KBM-7 (cell line): ENCODE results near the gene CCDC134.
A peak's percentile ranks its signal among the peaks of the same experiment; 100 is the strongest.

Experiments
- DNase-seq: peaks from one replicate; pipeline ENCODE4 v3.0.0-alpha.2; 2015
- in situ Hi-C: fragments of 300-500 bp; cut with MboI; formaldehyde crosslinking; loops from 2 replicates; pipeline ENCODE4 v1.14.3; 2020; ENCODE audit warnings: low sequenced_read_pairs, low pct_unique_long_range_greater_than_20kb, mixed read lengths

The CCDC134 gene

DNA sequence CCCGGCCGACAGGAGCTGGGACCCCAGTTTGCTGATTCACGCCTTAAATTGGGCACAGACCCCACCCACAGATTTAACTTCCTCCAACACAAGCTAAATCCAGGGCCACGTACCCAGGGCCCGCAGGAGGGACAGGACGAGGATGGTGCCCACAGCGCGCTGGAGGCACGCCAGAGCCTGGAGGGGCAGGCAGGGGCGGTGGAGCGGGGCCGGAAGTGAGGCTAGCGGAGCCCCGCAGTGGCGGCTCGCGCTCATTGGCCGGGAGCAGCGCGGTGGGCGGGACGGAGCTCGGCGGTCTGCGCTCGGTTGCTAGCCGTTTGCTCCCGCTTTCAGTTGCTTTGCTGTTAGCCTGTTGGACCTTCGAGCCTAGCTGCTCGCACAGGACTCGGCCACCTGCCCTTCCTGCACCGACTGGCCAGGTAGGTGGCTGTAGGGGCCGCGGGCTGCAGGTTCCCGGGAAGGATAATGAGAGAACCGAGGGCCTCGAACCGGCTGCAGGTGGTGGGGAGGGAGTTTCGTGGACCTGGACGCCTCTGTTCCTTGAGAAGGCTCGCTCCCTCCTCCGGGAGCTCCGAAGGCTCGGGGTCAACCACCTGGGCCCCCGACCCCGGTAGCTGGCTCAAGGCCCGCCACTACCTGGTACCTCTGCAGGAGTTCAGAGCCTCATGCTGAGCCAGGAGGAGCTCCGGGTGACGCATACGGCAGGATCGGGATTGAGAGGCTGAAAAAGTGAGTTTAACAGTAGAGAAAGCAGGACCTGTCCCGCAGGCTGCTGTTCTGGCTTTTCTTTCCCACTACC lies at the start of gene CCDC134:
TSS of gene CCDC134 (plus strand) at position 332 of the 799 bp plus-strand sequence. CDS start 8,212 bp downstream, outside the sequence.
- in situ Hi-C loops: no loop called here
- DNase-seq: peak; percentile 95

DNA sequence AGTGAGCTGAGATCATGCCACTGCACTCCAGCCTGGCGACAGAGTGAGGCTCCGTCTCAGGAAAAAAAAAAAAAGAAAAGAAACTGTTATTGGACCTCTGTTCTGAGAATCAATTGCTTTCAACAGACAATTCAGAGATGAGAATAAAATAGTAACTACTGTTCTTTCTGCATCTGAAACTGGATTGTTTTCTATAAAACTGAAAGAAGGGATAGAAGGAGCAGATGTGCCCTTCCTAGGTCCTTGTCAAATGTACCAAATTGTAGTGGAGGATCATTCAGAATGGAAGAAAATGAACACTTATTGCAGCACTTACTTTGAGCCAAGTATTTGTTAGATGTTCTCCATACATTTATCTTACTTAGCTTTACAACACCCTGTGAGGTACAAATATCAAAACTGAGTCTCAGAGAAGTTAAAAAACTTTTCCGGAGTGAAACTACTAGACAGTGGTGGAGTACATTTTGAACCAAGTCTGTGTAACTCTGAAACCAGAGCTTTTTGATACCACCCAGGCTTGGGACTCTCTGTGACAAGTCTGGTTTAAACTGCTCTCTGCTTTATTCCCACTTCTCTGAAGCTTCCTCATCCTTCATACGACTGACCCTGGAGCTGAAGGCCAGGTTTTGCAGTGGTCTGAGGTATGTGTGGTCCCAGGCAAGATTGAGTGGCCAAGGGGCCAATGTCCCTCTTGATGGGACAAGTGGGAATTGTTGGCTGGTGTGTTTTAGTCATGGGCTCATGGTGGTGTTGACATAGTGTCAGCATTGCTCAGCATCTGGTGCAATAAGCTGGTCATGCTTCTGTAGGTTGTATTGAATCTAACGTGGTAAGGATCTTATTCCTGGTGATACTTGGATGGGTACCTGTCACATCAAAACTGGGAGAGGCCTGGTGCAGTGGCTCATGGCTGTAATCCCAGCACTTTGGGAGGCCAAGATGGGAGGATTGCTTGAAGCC lies 48.2 kb upstream of the CCDC134 start:
- in situ Hi-C loops: no loop called here
- no peak for DNase-seq

DNA sequence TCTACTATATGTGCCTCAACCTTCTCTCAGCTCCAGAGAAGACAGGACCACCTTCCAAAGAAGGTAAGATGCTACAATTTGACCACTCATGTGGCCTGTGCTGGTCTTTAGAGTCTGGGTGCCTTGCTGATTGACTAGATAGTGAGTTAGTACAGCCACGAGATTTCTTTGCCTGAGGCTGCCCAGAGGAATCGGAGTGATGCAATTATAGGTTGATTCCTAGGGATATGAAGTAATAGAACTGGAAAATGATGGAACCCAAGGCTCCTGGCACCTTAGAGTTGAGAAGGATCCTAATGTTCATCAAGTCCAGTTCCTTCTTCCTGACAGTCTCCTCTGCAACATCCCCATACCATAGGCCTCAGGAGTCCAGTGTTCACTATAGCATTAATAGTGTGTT lies 46.5 kb upstream of the CCDC134 start:
- in situ Hi-C loops: no loop called here
- DNase-seq: no peak

DNA sequence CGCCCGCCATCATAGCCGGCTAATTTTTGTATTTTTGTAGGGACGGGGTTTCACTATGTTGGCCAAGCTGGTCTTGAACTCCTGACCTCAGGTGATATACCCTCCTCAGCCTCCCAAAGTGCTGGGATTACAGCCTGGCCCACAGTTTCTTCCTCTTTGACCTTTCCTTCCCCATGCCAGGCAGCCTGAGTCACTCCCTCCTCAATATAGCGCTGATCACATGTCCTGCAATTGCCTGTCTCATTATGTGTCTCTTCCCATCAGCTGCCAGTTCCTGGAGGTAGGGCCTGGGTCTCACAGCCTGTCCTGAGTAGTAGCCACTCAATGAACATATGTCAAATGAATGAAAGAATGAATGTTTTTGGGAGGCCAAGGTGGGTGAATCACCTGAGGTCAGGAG lies 43.0 kb upstream of the CCDC134 start:
- DNase-seq: no peak
- in situ Hi-C loops: no loop called here

DNA sequence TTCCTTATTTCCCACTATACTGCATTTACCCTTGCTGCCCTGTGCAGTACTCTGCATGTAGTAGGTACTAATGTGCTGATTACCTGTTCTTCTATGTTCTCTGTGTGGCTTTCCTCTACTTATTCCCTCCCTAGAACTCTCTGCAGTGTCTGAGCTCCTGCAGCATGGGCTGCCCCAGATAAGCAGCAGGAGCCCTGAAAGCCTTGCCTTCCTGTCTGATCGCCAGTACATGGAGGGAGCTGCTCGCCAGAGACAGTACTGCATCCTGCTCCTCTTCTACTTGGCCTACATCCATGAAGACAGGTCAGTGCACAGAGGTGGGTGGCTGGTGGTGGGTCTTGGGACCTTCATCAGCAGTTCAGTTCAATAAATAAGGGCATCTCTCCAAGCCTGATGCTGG lies 42.2 kb upstream of the CCDC134 start:
- no peak for DNase-seq
- in situ Hi-C loops: no loop called here

DNA sequence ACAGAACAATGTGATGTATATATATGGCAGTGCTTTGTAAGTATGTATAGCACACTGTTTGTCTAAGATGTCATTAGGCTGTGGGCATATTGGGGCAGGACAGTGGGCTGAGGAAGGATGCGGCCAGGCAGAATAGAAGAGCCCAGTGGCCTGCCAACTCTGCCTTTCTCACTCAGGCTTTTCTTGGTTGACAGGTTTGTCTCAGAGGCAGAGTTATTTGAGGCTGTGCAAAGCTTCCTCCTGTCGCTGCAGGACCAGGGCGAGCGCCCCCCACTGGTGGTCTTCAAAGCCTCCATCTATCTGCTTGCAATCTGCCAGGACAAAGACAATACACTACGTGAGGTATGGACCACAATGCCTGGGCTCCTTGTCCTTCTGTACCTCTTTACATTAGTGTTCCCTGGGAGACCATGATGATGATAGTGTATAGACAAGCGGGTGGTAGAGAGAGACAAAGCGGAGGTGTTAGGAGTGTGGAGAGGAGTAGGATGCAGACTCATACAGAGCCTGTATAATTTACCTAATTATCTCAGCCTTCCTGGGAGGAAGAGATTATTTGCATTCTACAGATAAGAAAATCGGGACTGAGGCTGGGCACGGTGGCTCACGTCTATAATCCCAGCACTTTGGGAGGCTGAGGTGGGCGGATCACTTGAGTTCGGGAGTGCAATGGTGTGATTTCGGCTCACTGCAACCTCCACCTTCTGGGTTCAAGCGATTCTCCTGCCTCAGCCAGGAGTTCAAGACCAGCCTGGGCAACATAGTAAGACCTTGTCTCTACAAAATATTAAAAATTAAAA lies 37.3 kb upstream of the CCDC134 start:
- in situ Hi-C loops: no loop called here
- peak; percentile 62 for DNase-seq

DNA sequence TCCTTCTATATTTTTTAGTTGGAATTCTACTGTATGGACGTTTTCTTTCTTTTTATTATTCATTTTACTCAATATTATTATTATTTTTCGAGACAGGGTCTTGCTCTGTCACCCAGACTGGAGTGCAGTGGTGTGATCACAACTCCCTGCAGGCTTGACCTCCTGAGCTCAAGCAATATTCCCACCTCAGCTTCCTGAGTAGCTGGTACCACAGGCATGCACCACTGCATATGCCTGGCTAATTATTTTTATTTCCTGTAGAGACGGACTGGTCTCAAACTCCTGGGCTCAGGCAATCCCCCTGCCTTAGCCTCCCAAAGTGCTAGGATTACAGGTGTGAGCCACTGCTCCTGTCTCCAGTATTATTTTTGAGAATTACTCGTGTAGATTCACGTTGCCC lies 34.0 kb upstream of the CCDC134 start:
- no peak for DNase-seq
- in situ Hi-C loops: no loop called here

DNA sequence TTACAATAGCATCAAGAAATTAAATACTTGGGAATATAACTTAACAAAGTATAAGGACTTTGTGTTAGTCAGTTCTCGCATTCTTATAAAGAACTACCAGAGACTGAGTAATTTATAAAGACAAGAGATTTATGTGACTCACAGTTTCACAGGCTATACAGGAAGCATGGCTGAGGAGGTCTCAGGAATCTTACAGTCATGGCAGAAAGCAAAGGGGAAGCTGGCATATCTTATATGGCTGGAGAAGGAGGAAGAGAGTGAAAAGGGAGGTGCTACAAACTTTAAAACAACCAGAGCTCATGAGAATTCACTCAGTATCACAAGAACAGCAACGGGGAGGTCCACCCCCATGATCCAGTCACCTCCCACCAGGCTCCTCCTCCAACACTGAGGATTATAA lies 32.0 kb upstream of the CCDC134 start:
- DNase-seq: peak; percentile 76
- in situ Hi-C loops: no loop called here

DNA sequence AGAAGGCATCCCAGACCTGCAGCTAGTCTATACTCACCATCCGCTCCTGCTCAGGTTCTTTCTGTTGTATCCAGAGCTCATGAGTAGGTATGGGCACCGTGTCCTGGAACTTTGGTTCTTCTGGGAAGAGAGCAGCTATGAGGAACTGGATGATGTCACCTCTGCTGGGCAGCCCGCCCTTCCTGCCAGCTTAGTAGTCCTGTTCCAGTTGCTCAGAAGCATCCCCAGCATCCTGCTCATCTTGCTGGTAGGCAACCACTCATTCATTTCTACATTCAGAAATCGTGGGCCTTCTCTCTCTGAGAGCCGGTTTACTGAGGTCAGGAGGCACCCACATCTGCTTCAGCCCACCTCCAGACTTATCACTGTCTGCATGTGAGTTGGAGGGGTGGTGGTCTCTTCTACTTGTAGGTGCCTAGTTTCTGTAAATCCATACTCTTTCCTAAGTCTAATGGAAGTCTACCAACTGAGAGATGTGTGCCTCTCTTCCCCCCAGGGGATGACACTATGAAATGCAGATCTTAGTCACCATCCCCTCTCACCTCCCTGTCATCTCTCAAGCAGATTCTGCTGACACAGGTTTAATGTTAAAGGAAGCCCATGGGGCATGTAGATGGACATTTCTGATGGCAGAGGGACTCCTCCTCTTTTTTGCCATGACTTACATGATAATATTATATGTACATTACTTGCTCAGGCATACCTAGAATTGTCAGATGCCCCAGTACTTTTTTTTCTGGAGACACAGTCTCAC lies 29.6 kb upstream of the CCDC134 start:
- in situ Hi-C loops: no loop called here
- DNase-seq: no peak

DNA sequence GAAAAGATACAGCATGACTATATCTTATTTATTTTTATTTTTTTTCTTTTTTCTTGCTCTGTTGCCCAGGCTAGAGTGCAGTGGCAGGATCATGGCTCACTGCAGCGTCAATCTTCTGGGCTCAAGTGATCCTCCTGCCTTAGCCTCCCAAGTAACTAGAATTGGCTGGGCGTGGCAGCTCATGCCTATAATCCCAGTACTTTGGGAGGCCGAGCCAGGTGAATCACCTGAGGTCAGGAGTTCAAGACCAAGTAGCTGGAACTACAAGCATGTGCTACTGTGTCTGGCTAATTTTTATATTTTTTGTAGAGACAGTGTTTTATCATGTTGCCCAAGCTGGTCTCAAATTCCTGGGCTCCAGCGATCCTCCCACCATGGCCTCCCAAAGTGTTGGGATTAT lies 28.3 kb upstream of the CCDC134 start:
- no peak for DNase-seq
- in situ Hi-C loops: no loop called here

DNA sequence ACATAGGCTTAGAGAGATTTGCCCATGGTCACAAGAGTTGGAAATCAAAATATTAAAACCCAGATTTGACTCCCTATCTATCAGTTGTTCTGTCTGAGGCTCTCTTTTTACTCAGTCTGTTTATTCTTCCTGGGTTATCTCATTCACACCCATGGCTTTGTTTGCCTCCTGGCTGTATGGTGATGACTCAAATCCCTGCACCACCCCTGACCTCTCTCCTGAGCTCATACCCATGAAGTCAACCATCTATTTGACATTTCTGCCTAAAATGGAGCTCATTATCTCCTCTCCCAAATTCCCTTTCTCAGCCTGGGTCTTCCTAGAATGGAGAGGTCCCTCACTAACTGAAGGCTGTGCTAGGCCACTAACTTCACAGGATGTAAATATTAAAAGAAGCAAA lies 27.8 kb upstream of the CCDC134 start:
- in situ Hi-C loops: no loop called here
- no peak for DNase-seq

DNA sequence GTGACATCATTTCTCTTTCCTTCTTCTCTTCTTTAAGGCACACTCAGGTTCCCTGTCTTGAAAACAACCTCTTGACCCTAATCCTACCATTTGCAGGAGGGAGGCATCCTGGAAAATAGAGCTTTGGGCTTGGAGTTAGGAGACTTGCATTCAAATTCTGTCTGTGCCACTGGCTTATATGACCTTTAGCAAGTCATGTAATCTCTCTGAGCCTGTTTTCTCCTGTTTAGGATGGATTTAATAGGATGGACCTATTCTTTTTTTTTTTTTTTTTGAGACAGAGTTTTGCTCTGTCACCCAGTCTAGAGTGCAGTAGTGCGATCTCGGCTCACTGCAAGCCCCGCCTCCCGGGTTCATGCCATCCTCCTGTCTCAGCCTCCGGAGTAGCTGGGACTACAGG lies 25.1 kb upstream of the CCDC134 start:
- in situ Hi-C loops: no loop called here
- DNase-seq: no peak

DNA sequence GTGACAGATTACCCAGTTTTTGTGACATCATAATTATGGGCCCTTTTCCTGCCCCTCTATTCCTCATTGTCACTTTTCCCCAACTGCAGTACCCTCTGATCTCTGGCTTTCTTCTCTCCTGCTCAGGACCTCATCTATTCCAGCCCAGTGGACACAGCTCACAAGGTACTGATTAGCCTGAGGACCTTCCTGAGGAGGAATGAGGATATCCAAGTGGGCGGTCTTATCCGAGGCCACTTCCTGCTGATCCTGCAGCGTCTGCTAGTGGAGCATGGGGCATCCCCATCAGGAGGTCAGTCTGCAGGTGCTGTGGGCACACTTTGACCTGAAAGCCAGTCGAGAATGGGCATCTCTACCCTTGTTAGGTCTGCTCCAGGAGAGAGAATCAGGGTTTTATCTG lies 24.5 kb upstream of the CCDC134 start:
- no peak for DNase-seq
- in situ Hi-C loops: no loop called here

DNA sequence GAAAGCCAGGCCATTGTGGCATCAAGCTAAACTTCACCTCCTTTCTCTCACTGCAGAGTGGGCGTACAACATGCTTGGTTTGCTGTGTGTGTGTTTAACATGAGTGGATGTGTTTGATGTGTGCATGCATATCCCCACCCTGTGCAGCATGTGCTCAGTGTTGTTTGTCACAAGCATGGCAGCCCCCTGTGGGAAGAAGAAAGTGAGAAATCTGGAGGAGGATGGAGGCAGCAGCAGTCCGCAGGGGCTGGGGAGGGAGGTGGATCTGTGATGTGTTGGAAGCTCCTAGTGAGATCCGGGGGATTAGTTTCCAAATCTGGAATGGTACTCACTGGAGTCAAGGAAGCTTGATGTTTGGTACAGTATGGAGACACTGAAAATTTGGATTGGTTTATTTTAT lies 24.1 kb upstream of the CCDC134 start:
- in situ Hi-C loops: no loop called here
- DNase-seq: no peak

DNA sequence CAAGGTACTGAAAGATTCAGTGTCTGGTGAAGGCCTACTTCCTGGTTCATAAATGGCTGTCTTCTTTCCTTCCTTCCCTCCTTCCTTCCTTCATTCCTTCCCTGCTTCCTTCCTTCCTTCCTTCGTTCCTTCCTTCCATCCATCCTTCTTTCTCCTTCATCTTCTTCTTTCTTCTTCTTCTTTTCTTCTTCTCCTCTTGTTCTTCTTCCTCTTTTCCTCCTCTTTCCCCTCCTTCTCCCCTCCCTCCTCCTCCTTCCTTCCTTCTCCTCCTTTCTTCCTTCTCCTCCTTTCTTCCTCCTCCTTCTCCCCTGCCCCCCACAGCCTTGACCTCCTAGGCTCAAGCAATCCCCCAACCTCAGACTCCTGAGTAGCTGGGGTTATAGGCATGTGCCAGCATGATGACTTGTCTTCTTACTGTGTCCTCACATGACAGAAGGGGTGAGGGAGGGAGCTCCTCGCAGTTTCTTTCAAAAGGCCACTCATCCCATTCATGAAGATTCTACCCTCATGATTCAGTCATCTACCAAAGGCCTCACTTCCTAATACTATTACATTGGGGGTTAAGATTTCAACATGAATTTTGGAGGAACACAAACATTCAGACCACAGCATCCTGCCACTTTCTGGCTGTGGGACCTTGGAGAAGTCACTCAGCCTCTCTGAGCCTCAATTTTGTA lies 22.6 kb upstream of the CCDC134 start:
- DNase-seq: no peak
- in situ Hi-C loops: no loop called here

DNA sequence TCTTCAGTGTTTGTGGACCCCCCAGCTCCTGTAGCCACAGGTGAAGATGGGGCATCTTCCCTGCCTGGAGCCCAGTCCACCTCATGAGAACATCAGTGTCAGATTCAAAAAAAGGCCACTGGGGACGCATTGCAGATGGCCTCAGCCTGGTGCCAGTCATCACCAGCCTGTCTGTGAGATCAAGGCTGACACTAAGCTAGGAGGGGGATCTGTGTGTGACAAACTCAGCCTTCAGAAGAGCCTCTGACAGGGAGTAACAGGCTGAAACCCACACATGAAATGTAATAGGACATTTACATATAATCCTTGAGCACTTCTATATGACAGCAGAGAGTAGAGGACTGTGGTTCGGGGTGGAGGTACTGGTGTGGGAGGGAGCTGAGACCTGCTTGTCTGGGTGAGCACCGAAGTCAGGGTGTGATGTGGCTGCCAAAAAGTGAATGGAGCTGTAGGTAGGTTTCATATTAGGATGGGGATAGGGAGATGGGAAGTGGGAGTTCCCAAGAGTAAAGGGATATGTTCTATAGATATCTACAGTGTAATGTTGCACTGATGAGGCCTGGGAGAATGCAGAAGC lies 20.5 kb upstream of the CCDC134 start:
- in situ Hi-C loops: no loop called here
- DNase-seq: no peak

DNA sequence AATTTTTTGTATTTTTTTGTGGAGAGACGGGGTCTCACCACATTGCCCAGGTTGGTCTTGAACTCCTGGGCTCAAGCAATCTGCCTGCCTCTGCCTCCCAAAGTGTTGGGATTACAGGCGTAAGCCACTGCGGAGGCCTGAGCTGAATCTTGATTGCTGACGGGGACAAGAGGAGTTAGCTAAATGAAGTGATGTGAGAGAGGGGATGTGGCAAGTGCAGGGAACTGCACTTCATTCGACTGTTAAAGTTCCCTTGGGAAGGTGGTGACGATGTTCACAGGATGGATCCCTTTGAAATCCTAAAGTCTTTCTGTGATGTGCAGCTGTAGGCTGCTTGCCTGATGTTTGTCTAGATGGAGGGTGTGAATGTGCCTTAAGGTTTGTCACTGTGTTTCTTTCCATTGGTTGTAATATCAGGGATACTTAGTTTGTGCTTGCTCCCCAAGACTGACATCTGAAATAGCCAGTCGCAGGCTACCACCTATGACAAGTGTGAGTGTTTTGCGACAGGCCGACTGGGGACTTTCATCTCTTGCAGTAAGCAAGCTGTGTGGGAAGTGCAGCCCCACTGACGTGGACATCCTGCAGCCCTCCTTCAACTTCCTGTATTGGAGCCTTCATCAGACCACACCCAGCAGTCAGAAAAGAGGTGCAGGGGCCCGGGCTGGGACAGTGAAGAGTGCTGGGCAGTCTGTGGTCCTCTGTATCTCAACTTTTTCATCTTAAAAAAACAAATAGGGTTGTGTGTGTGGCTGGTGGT lies 19.6 kb upstream of the CCDC134 start:
- DNase-seq: peak; percentile 82
- in situ Hi-C loops: no loop called here
